ENCODE results near the gene OLFML2A. TPM values are rescaled to one million over a fixed set of nuclear protein-coding genes. Genes with fewer than 3 reads are reported as not detected.

The OLFML2A gene
- total RNA-seq, 1 experiment from 2014 or later: 5.8 TPM

DNA sequence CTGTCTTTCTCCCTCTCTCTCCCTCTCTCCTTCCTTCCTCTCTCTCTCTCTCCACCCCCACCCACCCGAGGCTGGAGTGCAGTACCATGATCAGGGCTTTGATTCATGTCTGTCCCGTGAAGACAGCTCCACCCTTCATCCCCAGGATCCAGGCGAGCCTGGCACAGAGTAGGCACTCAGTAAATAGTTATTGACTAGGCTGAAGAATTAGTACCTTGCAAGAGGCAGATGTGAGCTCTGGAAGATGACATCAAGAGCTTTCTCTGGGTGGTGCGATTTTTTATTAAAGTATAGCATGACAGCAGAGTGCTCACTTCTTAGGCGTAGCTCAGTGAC is 52.4 kb downstream of the OLFML2A start:
- H2BK120ac ChIP-seq (ENCODE audit: low read depth, low read length, poor library complexity, severe bottlenecking): no peak overlapping the region

More for the DNA sequence above, 52.4 kb downstream of the OLFML2A start:
- Histone ChIP-seq H4K20me1 (ENCODE audit: control insufficient read depth, insufficient read depth, insufficient read length) (no peaks in the 10 kb centered on the region), H3K79me1 (ENCODE audit: insufficient read depth, low read depth, low read length, poor library complexity, severe bottlenecking) (no peaks in the 10 kb centered on the region), H3K18ac (ENCODE audit: insufficient read length, low read depth, low read length) (no peak overlapping the region), H2AK5ac (ENCODE audit: insufficient read length, low read length) (no peak overlapping the region), H3K9me3 (ENCODE audit: control insufficient read depth, low read depth, low read length) (no peaks in the 10 kb centered on the region), H3K14ac (ENCODE audit: insufficient read depth, low read length) (no peak overlapping the region), H3K79me2 (ENCODE audit: insufficient read depth, low read length) (no peaks in the 10 kb centered on the region), H2BK20ac (ENCODE audit: low read depth, low read length, poor library complexity, severe bottlenecking) (no peak overlapping the region), H2AFZ (ENCODE audit: low read length) (no peak overlapping the region), H3K4ac (ENCODE audit: low read depth, low read length) (no peak overlapping the region), H2BK12ac (ENCODE audit: insufficient read length, low read depth, low read length) (no peak overlapping the region), H4K8ac (replicated peaks; ENCODE audit: insufficient read length, low read depth, low read length) (no peak overlapping the region), H3K23me2 (ENCODE audit: insufficient read length, low read depth, low read length, poor library complexity, severe bottlenecking) (no peaks in the 10 kb centered on the region), H2BK15ac (ENCODE audit: low read depth, low read length) (no peak overlapping the region), H4K91ac (ENCODE audit: insufficient read length, low read depth, low read length) (no peak overlapping the region), H3K27ac (ENCODE audit: insufficient read length, low read depth, low read length) (no peak overlapping the region), H3K23ac (ENCODE audit: insufficient read length, low read depth, low read length) (no peak overlapping the region), H3K4me2 (ENCODE audit: insufficient read depth, insufficient read length, low read length) (no peak overlapping the region), H3T11ph (ENCODE audit: low read length) (no peak overlapping the region), H4K5ac (ENCODE audit: insufficient read length, low read depth, low read length) (no peak overlapping the region), H3K27me3 (ENCODE audit: insufficient read depth, low read length) (no peaks in the 10 kb centered on the region), H3K9ac (ENCODE audit: extremely low read depth, insufficient read length, low read length) (no peak overlapping the region), H3K56ac (ENCODE audit: insufficient read length, low read depth, low read length) (no peak overlapping the region), H3K4me1 (ENCODE audit: insufficient read depth, low read length) (no peaks in the 10 kb centered on the region; the same call in 1 of the 2 replicates), H2BK5ac (ENCODE audit: insufficient read length, low read length) (no peak overlapping the region)
- peak overlapping the region in 1 of 3 experiments; percentile 78; a peak in 4 of 7 replicates for H3K27ac Mint-ChIP-seq
- TF ChIP-seq, protein P1, sequence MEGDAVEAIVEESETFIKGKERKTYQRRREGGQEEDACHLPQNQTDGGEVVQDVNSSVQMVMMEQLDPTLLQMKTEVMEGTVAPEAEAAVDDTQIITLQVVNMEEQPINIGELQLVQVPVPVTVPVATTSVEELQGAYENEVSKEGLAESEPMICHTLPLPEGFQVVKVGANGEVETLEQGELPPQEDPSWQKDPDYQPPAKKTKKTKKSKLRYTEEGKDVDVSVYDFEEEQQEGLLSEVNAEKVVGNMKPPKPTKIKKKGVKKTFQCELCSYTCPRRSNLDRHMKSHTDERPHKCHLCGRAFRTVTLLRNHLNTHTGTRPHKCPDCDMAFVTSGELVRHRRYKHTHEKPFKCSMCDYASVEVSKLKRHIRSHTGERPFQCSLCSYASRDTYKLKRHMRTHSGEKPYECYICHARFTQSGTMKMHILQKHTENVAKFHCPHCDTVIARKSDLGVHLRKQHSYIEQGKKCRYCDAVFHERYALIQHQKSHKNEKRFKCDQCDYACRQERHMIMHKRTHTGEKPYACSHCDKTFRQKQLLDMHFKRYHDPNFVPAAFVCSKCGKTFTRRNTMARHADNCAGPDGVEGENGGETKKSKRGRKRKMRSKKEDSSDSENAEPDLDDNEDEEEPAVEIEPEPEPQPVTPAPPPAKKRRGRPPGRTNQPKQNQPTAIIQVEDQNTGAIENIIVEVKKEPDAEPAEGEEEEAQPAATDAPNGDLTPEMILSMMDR (conservative IDR thresholded peaks at IDR 0.05): no peak
- peaks cover 3% of the 10 kb centered on the region; the same call in 1 of the 2 replicates for H3K27me3 Mint-ChIP-seq (ENCODE audit: low read depth)
- H3K4me3 Mint-ChIP-seq: no peak overlapping the region
- WGBS (ENCODE audit: extremely low coverage, insufficient read length, low lambda C conversion rate): no CpG with 5 or more reads among the region's 5 CpGs
- H3K9me3 Mint-ChIP-seq: peaks cover 3 to 9% of the 10 kb centered on the region in 2 experiments; a peak in 2 of 5 replicates
- H3K4me1 Mint-ChIP-seq: peaks cover 9 to 16% of the 10 kb centered on the region in 2 experiments
- H3K36me3 Mint-ChIP-seq (ENCODE audit: insufficient read depth in 1 of 3, low read depth in 3 of 3): peaks cover 0 to 4% (median under 1%) of the 10 kb centered on the region in 3 experiments; a peak in 2 of 7 replicates
- DNase-seq: no peak
